HL-60 (cell line): Measurements from ENCODE around the gene LAP3.

Experiments
- CTCF ChIP-seq: IDR thresholded peaks from one replicate; pipeline ENCODE4 v1.5.1; 2011; ENCODE audit warnings: low read length, control low read depth, inconsistent platforms; ENCODE audit not compliant: insufficient read depth
- GABPA ChIP-seq: IDR thresholded peaks from 2 replicates; pipeline ENCODE4 v1.6.1; 2012; ENCODE audit warnings: low read depth
- POLR2AphosphoS5 ChIP-seq: IDR thresholded peaks from 2 replicates; pipeline ENCODE4 v1.6.1; 2012; ENCODE audit warnings: low read depth
- REST ChIP-seq: IDR thresholded peaks from 2 replicates; pipeline ENCODE4 v1.6.1; 2012; ENCODE audit warnings: low read depth; ENCODE audit not compliant: insufficient replicate concordance
- SPI1 ChIP-seq: IDR thresholded peaks from 2 replicates; pipeline ENCODE4 v1.6.1; 2012; ENCODE audit warnings: low read depth, mild to moderate bottlenecking, borderline replicate concordance

GRCh38 chr4:17623451-17624001, 46.5 kb downstream of the LAP3 start:
- TF ChIP-seq CTCF, result no peak
- no peak for TF ChIP-seq POLR2AphosphoS5
- TF ChIP-seq REST, result no peak
- no peak for TF ChIP-seq SPI1
- no peak for TF ChIP-seq GABPA
